SK-N-SH treated with all-trans-retinoic acid at 6 μM for 48 hours (cell line): ENCODE data around the gene UBN2.

ENCODE experiments used
- ARNTL ChIP-seq: fragments of 450-650 bp; formaldehyde crosslinking; IDR thresholded peaks from 2 replicates; pipeline ENCODE4 v1.5.0; 2020; ENCODE audit warnings: low read depth, mild to moderate bottlenecking, moderate library complexity, borderline replicate concordance
- ISL1 ChIP-seq: fragments of 250-450 bp; sonication (Bioruptor Pico); IDR thresholded peaks from 2 replicates; pipeline ENCODE4 v2.1.2; 2022; ENCODE audit warnings: mild to moderate bottlenecking, moderate library complexity
- PATZ1 ChIP-seq: fragments of 250-450 bp; sonication (Bioruptor Pico); IDR thresholded peaks from 2 replicates; pipeline ENCODE4 v1.8.0; 2020; ENCODE audit warnings: mild to moderate bottlenecking, moderate library complexity, borderline replicate concordance
- PPARA ChIP-seq: fragments of 250-450 bp; sonication (Bioruptor Pico); IDR thresholded peaks from 2 replicates; pipeline ENCODE4 v1.5.0; 2020; ENCODE audit warnings: mild to moderate bottlenecking, borderline replicate concordance
- RARB ChIP-seq: fragments of 250-450 bp; sonication (Bioruptor Pico); IDR thresholded peaks from 2 replicates; pipeline ENCODE4 v1.8.0; 2021; ENCODE audit warnings: mild to moderate bottlenecking, moderate library complexity
- SNAI2 ChIP-seq: fragments of 250-450 bp; sonication (Bioruptor Pico); IDR thresholded peaks from 2 replicates; pipeline ENCODE4 v1.5.0; 2020; ENCODE audit warnings: mild to moderate bottlenecking, moderate library complexity
- TSHZ2 ChIP-seq: fragments of 250-450 bp; sonication (Bioruptor Pico); IDR thresholded peaks from 2 replicates; pipeline ENCODE4 v1.5.0; 2020; ENCODE audit warnings: mild to moderate bottlenecking, moderate library complexity
- ZC3H10 ChIP-seq: fragments of 250-450 bp; sonication (Bioruptor Pico); IDR thresholded peaks from 2 replicates; pipeline ENCODE4 v1.5.1; 2021; ENCODE audit warnings: mild to moderate bottlenecking, moderate library complexity
- ZFP3 ChIP-seq: fragments of 250-450 bp; sonication (Bioruptor Pico); IDR thresholded peaks from 2 replicates; pipeline ENCODE4 v1.5.0; 2020; ENCODE audit warnings: mild to moderate bottlenecking, moderate library complexity
- ZFP30 ChIP-seq: fragments of 450-650 bp; formaldehyde crosslinking; IDR thresholded peaks from 2 replicates; pipeline ENCODE4 v1.5.0; 2022; ENCODE audit warnings: mild to moderate bottlenecking, moderate library complexity
- ZNF70 ChIP-seq: fragments of 450-650 bp; formaldehyde crosslinking; IDR thresholded peaks from 2 replicates; pipeline ENCODE4 v1.5.0; 2020; ENCODE audit warnings: mild to moderate bottlenecking, moderate library complexity

GRCh38 chr7:139339698-139340036 lies 108.6 kb downstream of the UBN2 start:
- no peak for TF ChIP-seq ZNF70 (CRISPR knock-in tag)
- no peak for TF ChIP-seq PPARA
- no peak for TF ChIP-seq ARNTL (CRISPR knock-in tag)
- no peak for TF ChIP-seq TSHZ2
- no peak for TF ChIP-seq RARB (CRISPR knock-in tag)
- TF ChIP-seq ZFP30 (CRISPR knock-in tag), result no peak
- TF ChIP-seq PATZ1, result no peak
- no peak for TF ChIP-seq ZC3H10 (CRISPR knock-in tag)
- TF ChIP-seq ZFP3 (CRISPR knock-in tag), result no peak
- TF ChIP-seq ISL1, result no peak
- TF ChIP-seq SNAI2 (CRISPR knock-in tag), result no peak
